ENCODE measurements around the gene IRF8.

Gene IRF8

GRCh38 chr16:85963753-85964285, 64.9 kb downstream of the IRF8 start:
- DNase-seq: no peak

- no peak for DNase-seq
Measured at GRCh38 chr16:85965125-85965524, 66.2 kb downstream of the IRF8 start.

- DNase-seq: no peak
Measured at GRCh38 chr16:85967111-85967510, 68.1 kb downstream of the IRF8 start.

GRCh38 chr16:85968041-85968920, 69.3 kb downstream of the IRF8 start:
- DNase-seq: no peak

- DNase-seq: no peak
Measured at GRCh38 chr16:85969159-85969558, 70.2 kb downstream of the IRF8 start.

- DNase-seq: no peak
Measured at GRCh38 chr16:85969591-85969990, 70.6 kb downstream of the IRF8 start.

GRCh38 chr16:85970016-85970733, 71.2 kb downstream of the IRF8 start:
- no peak for DNase-seq

GRCh38 chr16:85970738-85971137, 71.8 kb downstream of the IRF8 start:
- no peak for DNase-seq
